Activated naive CD4-positive, alpha-beta T cell treated with anti-CD3 and anti-CD28 coated beads, Interleukin-2, amount 50 U/mL, for 16 hours (primary cell): ENCODE measurements around the gene PLA2G7.

Source experiments
- DNase-seq: peaks from one replicate; pipeline ENCODE4 v3.0.0-alpha.2; 2020

PLA2G7 gene

GRCh38 chr6:46688117-46688965, 46.8 kb downstream of the PLA2G7 start:
- DNase-seq, result no peak

GRCh38 chr6:46687619-46688097, 47.5 kb downstream of the PLA2G7 start, which contains the start of gene TDRD6:
TSS of gene TDRD6 (plus strand) at chr6:46687885. CDS start at chr6:46688129, 244 bp downstream.
- DNase-seq, result no peak

GRCh38 chr6:46684771-46685170, 50.4 kb downstream of the PLA2G7 start:
- DNase-seq, result no peak

- no peak for DNase-seq
Observed at GRCh38 chr6:46677314-46677654, 57.9 kb downstream of the PLA2G7 start.

GRCh38 chr6:46676604-46677313, 58.4 kb downstream of the PLA2G7 start:
- no peak for DNase-seq

GRCh38 chr6:46674410-46674809, 60.8 kb downstream of the PLA2G7 start:
- DNase-seq, result no peak

- DNase-seq, result no peak
Observed at GRCh38 chr6:46667377-46667776, 67.8 kb downstream of the PLA2G7 start.

- no peak for DNase-seq
Observed at GRCh38 chr6:46661483-46661882, 73.7 kb downstream of the PLA2G7 start.

GRCh38 chr6:46657642-46658041, 77.5 kb downstream of the PLA2G7 start:
- no peak for DNase-seq

- no peak for DNase-seq
Observed at GRCh38 chr6:46655803-46656202, 79.4 kb downstream of the PLA2G7 start.
